Endothelial cell (in vitro differentiated cells): ENCODE data around the gene CTTNBP2NL. TPM values are rescaled to one million over a fixed set of nuclear protein-coding genes. Genes with fewer than 3 reads are reported as not detected.

Experiments
- DNase-seq: peaks from one replicate; pipeline ENCODE4 v3.0.0; 2021; ENCODE audit warnings: low spot score
- H3K27ac Mint-ChIP-seq: one replicate; pipeline ENCODE4 v1.8.0; 2021; ENCODE audit warnings: mixed read lengths, inconsistent platforms; ENCODE audit not compliant: unreplicated experiment
- H3K27me3 Mint-ChIP-seq: one replicate; pipeline ENCODE4 v1.8.0; 2021; ENCODE audit warnings: mild to moderate bottlenecking, moderate library complexity, mixed read lengths, inconsistent platforms; ENCODE audit not compliant: unreplicated experiment
- H3K36me3 Mint-ChIP-seq: one replicate; pipeline ENCODE4 v1.8.0; 2021; ENCODE audit warnings: mild to moderate bottlenecking, low read depth, mixed read lengths, inconsistent platforms; ENCODE audit not compliant: unreplicated experiment
- H3K4me1 Mint-ChIP-seq: one replicate; pipeline ENCODE4 v1.8.0; 2021; ENCODE audit warnings: mild to moderate bottlenecking, mixed read lengths, inconsistent platforms; ENCODE audit not compliant: unreplicated experiment
- H3K4me3 Mint-ChIP-seq: one replicate; pipeline ENCODE4 v1.8.0; 2021; ENCODE audit warnings: mild to moderate bottlenecking, mixed read lengths, inconsistent platforms; ENCODE audit not compliant: unreplicated experiment
- H3K9me3 Mint-ChIP-seq: one replicate; pipeline ENCODE4 v1.8.0; 2021; ENCODE audit warnings: mixed read lengths, inconsistent platforms; ENCODE audit not compliant: unreplicated experiment
- CTCF ChIP-seq: fragments of 200-600 bp; sonication (generic); IDR thresholded peaks from one replicate; pipeline ENCODE4 v1.5.0; 2021; ENCODE audit warnings: antibody characterized with exemption; ENCODE audit not compliant: unreplicated experiment
- total RNA-seq: library from RNA; stranded (reverse); fragmentation: NEBNext Ultra II Directional; extraction: Animal tissue kit (Norgen Biotek cat#: 25700); gene quantifications from one replicate; pipeline ENCODE4 v1.2.1, GENCODE V29; 2021; ENCODE audit not compliant: unreplicated experiment

The CTTNBP2NL gene
- total RNA-seq, 1 donor from 2014 or later: 84.0 TPM

GRCh38 chr1:112358061-112358770 is 37.8 kb upstream of the CTTNBP2NL start:
- no peak for DNase-seq
- H3K36me3 Mint-ChIP-seq: peaks cover 4% of the 10 kb centered on the region
- no peak for TF ChIP-seq CTCF
- no peak overlapping the region for H3K27ac Mint-ChIP-seq
- peaks cover 3% of the 10 kb centered on the region for H3K4me1 Mint-ChIP-seq
- H3K27me3 Mint-ChIP-seq: no peaks in the 10 kb centered on the region
- no peak overlapping the region for H3K4me3 Mint-ChIP-seq
- H3K9me3 Mint-ChIP-seq: no peaks in the 10 kb centered on the region

GRCh38 chr1:112358798-112359408 is 37.1 kb upstream of the CTTNBP2NL start:
- Mint-ChIP-seq H3K27ac (no peak overlapping the region), H3K4me3 (no peak overlapping the region), H3K36me3 (peaks cover 4% of the 10 kb centered on the region)

DNA sequence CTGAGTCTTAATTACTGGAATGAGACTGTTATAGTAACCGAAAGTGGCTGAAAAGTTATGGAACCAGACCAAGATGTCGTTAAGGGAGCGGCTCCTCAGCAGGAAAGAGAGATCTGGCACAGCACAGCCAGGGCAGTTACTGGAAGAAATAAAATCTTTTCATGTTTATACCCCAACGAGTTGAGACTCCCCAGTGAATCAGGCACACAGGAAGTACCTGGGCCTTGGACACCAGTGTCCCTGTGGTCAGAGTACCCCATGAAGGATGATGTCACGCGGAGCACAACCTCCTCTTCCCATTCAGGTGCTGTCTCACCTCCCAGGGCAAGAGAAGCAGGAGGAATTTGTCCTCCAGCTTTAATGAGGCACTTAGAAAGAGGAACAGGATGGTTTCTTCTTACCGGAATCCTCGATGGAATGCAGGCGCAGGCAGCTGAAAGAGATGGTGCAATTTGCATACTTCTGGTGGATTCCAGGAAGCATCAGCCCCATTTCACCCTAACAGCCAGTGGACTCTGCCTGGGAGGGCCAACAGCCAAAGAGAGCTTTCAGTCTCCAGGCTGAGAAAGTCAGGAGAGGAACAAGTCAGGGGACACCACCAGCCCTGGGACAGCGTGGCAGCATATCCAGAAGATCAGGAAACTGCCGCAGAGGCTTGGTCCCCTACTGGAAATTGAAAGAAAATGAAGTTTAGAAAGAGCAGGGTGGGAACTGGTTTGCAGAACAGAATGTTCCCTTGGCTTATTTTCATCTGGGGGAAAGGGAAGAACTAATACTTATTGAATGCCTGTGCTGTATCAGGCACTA is 35.9 kb upstream of the CTTNBP2NL start:
- H3K36me3 Mint-ChIP-seq: peaks cover 4% of the 10 kb centered on the region
- H3K27me3 Mint-ChIP-seq: no peaks in the 10 kb centered on the region
- no peak overlapping the region for H3K4me3 Mint-ChIP-seq
- no peaks in the 10 kb centered on the region for H3K9me3 Mint-ChIP-seq
- DNase-seq: peak; percentile 20
- TF ChIP-seq CTCF: no peak
- peaks cover 3% of the 10 kb centered on the region for H3K4me1 Mint-ChIP-seq
- H3K27ac Mint-ChIP-seq: no peak overlapping the region

More at GRCh38 chr1:112358798-112359408, 37.1 kb upstream of the CTTNBP2NL start:
- TF ChIP-seq CTCF: peak; percentile 56
- no peaks in the 10 kb centered on the region for H3K9me3 Mint-ChIP-seq
- DNase-seq: peak; percentile 60
- peaks cover 3% of the 10 kb centered on the region for H3K4me1 Mint-ChIP-seq
- H3K27me3 Mint-ChIP-seq: no peaks in the 10 kb centered on the region

GRCh38 chr1:112363636-112364035 is 32.4 kb upstream of the CTTNBP2NL start:
- no peaks in the 10 kb centered on the region for H3K9me3 Mint-ChIP-seq
- peaks cover 1% of the 10 kb centered on the region for H3K27me3 Mint-ChIP-seq
- no peak for TF ChIP-seq CTCF
- H3K27ac Mint-ChIP-seq: no peak overlapping the region
- H3K36me3 Mint-ChIP-seq: no peaks in the 10 kb centered on the region
- no peak overlapping the region for H3K4me3 Mint-ChIP-seq
- DNase-seq: no peak
- peaks cover 3% of the 10 kb centered on the region for H3K4me1 Mint-ChIP-seq
